OCI-LY1 (cell line): ENCODE results near the gene SHROOM4.

Experiments
- H2AFZ ChIP-seq: fragments of 200-600 bp; sonication (generic), shearing (Covaris generic); 2 replicates; pipeline ENCODE4 v1.6.0; 2014; ENCODE audit warnings: antibody characterized with exemption, mild to moderate bottlenecking, low read length
- H3F3A ChIP-seq: fragments of 200-600 bp; sonication (generic), shearing (Covaris generic); 2 replicates; pipeline ENCODE4 v1.6.0; 2014; ENCODE audit warnings: mild to moderate bottlenecking, antibody characterized with exemption, low read length, moderate library complexity; ENCODE audit not compliant: insufficient read depth
- H3K27ac ChIP-seq: fragments of 200-600 bp; sonication (generic); 2 replicates; pipeline ENCODE4 v1.5.1; 2014; ENCODE audit warnings: low read length, mixed run types, mild to moderate bottlenecking, low read depth; ENCODE audit not compliant: poor library complexity, severe bottlenecking
- H3K27me3 ChIP-seq: fragments of 200-600 bp; sonication (generic); 2 replicates; pipeline ENCODE4 v1.6.0; 2014; ENCODE audit warnings: antibody characterized with exemption, mild to moderate bottlenecking, low read length, moderate library complexity; ENCODE audit not compliant: insufficient read depth
- H3K36me3 ChIP-seq: fragments of 200-600 bp; sonication (generic); 2 replicates; pipeline ENCODE4 v1.6.1; 2014; ENCODE audit warnings: mild to moderate bottlenecking, antibody characterized with exemption, low read length, moderate library complexity, mixed read lengths; ENCODE audit not compliant: insufficient read depth
- H3K4me1 ChIP-seq: fragments of 200-600 bp; sonication (generic); 2 replicates; pipeline ENCODE4 v1.5.1; 2014; ENCODE audit warnings: mild to moderate bottlenecking, low read length, moderate library complexity; ENCODE audit not compliant: insufficient read depth, severe bottlenecking
- H3K4me2 ChIP-seq: fragments of 200-600 bp; sonication (generic), shearing (Covaris generic); 2 replicates; pipeline ENCODE4 v1.6.1; 2014; ENCODE audit warnings: low read length
- H3K4me3 ChIP-seq: fragments of 200-600 bp; sonication (generic); 2 replicates; pipeline ENCODE4 v1.5.1; 2014; ENCODE audit warnings: low read length, low read depth, mild to moderate bottlenecking, mixed read lengths; ENCODE audit not compliant: poor library complexity, severe bottlenecking
- H3K79me2 ChIP-seq: fragments of 200-600 bp; shearing (Covaris generic); 2 replicates; pipeline ENCODE4 v1.6.1; 2016; ENCODE audit warnings: mixed run types, low read length, mixed read lengths; ENCODE audit not compliant: insufficient read depth
- H3K9ac ChIP-seq: fragments of 200-600 bp; sonication (generic), shearing (Covaris generic); 2 replicates; pipeline ENCODE4 v1.6.1; 2014; ENCODE audit warnings: mild to moderate bottlenecking, low read length, mixed read lengths
- H3K9me2 ChIP-seq: fragments of 200-600 bp; sonication (generic), shearing (Covaris generic); 2 replicates; pipeline ENCODE4 v1.6.1; 2014; ENCODE audit warnings: low read depth, mild to moderate bottlenecking, low read length, mixed read lengths
- H3K9me3 ChIP-seq: fragments of 200-600 bp; shearing (Covaris generic); 2 replicates; pipeline ENCODE4 v1.6.1; 2014; ENCODE audit warnings: low read length, mixed read lengths
- H4K20me1 ChIP-seq: fragments of 200-600 bp; sonication (generic), shearing (Covaris generic); 2 replicates; pipeline ENCODE4 v1.6.0; 2016; ENCODE audit warnings: mild to moderate bottlenecking, low read length; ENCODE audit not compliant: insufficient read depth
- EZH2 ChIP-seq: fragments of 200-600 bp; sonication (generic), shearing (Covaris generic); IDR thresholded peaks from 2 replicates; pipeline ENCODE4 v1.8.0; 2017; ENCODE audit warnings: borderline replicate concordance, mixed run types, mild to moderate bottlenecking, antibody characterized with exemption, low read length, moderate library complexity, mixed read lengths
- TF ChIP-seq, protein P1 (sequence below): fragments of 200-600 bp; sonication (generic), shearing (Covaris generic); IDR thresholded peaks from 2 replicates; pipeline ENCODE4 v1.5.1; 2017; ENCODE audit warnings: mild to moderate bottlenecking, antibody characterized with exemption, low read length, moderate library complexity, mixed read lengths

The SHROOM4 gene

DNA sequence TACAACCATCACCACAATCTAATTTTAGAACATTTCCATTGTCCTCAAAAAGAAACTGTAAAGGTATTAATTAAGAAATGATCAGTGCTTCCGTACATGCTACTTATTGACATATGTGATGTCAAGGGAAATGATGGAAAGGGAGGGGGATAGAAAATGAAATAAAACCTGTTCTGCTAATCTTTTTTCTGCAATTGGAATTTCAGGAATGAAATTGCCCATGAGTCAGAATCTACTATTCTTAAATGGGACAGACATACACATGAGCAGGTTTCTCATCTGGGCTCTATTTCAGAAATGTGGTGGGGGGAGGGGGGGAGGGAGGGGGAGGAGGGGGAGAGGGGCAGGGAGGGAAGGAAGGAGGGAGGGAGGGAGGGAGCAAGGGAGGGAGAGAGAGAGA, 91.0 kb downstream of the SHROOM4 start:
- no peaks in the 10 kb centered on the region for H3K9me2 ChIP-seq
- H3K4me2 ChIP-seq: no peak overlapping the region

DNA sequence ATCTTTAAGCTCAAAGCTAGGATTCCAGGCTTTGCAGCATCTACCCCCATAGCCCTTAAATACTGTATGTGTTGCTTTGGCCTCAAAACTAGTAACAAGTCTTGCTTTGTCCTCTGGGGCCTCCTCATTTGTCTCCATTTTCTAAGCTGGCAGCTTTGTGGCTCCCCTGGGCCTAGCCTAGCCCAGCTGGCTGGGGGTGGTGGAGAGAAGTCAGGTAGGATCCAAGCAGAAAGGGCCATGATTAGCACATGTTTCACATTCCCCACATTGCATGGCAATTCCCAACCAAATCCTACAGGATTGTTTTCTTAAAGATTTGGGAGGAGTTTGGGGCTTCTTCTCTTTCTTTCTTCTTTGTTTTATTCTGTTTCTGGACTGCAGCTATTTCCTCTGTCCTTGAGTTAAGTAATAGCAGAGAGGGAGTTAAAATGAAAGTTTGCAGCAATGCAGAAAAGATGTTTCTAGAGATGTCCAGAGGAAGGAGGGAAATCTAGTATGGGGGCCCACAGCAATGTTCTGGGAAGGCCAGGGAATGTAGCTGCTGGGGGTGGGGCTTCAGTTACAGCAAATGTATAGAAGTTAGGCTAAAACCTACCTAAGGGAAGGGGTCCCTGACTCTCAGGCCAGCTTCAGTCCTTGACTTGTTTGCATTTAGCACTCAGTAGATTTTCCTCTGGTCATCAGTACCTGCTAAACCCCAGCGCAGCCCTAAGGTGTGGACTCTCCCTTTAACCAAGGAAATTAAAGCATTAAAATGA, 92.1 kb downstream of the SHROOM4 start:
- Histone ChIP-seq H3K4me2 (no peak overlapping the region), H3K4me3 (no peak overlapping the region), H3K36me3 (no peaks in the 10 kb centered on the region), H3K9ac (no peak overlapping the region), H3K27ac (no peak overlapping the region), H4K20me1 (no peaks in the 10 kb centered on the region), H3F3A (no peaks in the 10 kb centered on the region), H3K9me3 (no peaks in the 10 kb centered on the region), H3K4me1 (no peaks in the 10 kb centered on the region), H3K27me3 (no peaks in the 10 kb centered on the region), H3K79me2 (no peaks in the 10 kb centered on the region), H2AFZ (no peak overlapping the region), H3K9me2 (no peaks in the 10 kb centered on the region)
- TF ChIP-seq EZH2: no peak
- TF ChIP-seq, protein P1, sequence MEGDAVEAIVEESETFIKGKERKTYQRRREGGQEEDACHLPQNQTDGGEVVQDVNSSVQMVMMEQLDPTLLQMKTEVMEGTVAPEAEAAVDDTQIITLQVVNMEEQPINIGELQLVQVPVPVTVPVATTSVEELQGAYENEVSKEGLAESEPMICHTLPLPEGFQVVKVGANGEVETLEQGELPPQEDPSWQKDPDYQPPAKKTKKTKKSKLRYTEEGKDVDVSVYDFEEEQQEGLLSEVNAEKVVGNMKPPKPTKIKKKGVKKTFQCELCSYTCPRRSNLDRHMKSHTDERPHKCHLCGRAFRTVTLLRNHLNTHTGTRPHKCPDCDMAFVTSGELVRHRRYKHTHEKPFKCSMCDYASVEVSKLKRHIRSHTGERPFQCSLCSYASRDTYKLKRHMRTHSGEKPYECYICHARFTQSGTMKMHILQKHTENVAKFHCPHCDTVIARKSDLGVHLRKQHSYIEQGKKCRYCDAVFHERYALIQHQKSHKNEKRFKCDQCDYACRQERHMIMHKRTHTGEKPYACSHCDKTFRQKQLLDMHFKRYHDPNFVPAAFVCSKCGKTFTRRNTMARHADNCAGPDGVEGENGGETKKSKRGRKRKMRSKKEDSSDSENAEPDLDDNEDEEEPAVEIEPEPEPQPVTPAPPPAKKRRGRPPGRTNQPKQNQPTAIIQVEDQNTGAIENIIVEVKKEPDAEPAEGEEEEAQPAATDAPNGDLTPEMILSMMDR: no peak

More for the DNA sequence above, 91.0 kb downstream of the SHROOM4 start:
- Histone ChIP-seq H3F3A (no peaks in the 10 kb centered on the region), H3K9ac (no peak overlapping the region), H3K27me3 (no peaks in the 10 kb centered on the region), H3K79me2 (no peaks in the 10 kb centered on the region), H2AFZ (no peak overlapping the region), H3K9me3 (no peaks in the 10 kb centered on the region), H3K4me1 (no peaks in the 10 kb centered on the region), H3K36me3 (no peaks in the 10 kb centered on the region), H4K20me1 (no peaks in the 10 kb centered on the region), H3K4me3 (no peak overlapping the region), H3K27ac (no peak overlapping the region)
- no peak for TF ChIP-seq EZH2
- TF ChIP-seq, protein P1: no peak

DNA sequence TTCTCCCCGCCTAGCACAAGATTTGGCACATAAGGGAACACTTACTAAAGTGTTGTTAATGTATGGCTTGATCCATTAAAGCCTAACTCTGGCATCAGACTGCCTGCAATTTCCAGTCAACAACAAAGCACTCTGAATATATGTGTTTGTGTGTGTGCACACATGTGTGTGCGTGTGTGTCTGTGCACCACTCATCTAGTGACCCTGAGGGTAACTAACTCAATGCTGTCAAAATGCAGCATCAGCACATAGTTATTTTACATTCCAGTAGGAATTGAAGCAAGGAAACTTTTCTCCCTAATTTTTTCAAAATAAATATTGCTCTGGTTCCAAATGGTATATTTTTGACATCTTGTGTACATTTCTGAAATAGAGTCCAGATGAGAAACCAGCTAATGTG, 94.4 kb downstream of the SHROOM4 start:
- TF ChIP-seq EZH2: no peak
- TF ChIP-seq, protein P1: no peak
- no peaks in the 10 kb centered on the region for H3K4me1 ChIP-seq
- no peak overlapping the region for H3K9ac ChIP-seq
- no peaks in the 10 kb centered on the region for H3K9me2 ChIP-seq
- no peak overlapping the region for H3K4me3 ChIP-seq
- H3K9me3 ChIP-seq: no peaks in the 10 kb centered on the region
- H3K27me3 ChIP-seq: no peaks in the 10 kb centered on the region
- no peaks in the 10 kb centered on the region for H3F3A ChIP-seq
- H3K27ac ChIP-seq: no peak overlapping the region
- no peaks in the 10 kb centered on the region for H3K79me2 ChIP-seq
- no peaks in the 10 kb centered on the region for H3K36me3 ChIP-seq
- no peak overlapping the region for H2AFZ ChIP-seq
- no peak overlapping the region for H3K4me2 ChIP-seq
- no peaks in the 10 kb centered on the region for H4K20me1 ChIP-seq
